ENCODE results near the gene LRG1. TPM values are rescaled to one million over a fixed set of nuclear protein-coding genes. Genes with fewer than 3 reads are reported as not detected.

Gene LRG1
- total and polyA plus RNA-seq, 9 of the 15 experiments (the other 6 are each of a cell fraction or from before 2014, with no cell fraction given): 1.5 to 11.9 (median 8.7) TPM

DNA sequence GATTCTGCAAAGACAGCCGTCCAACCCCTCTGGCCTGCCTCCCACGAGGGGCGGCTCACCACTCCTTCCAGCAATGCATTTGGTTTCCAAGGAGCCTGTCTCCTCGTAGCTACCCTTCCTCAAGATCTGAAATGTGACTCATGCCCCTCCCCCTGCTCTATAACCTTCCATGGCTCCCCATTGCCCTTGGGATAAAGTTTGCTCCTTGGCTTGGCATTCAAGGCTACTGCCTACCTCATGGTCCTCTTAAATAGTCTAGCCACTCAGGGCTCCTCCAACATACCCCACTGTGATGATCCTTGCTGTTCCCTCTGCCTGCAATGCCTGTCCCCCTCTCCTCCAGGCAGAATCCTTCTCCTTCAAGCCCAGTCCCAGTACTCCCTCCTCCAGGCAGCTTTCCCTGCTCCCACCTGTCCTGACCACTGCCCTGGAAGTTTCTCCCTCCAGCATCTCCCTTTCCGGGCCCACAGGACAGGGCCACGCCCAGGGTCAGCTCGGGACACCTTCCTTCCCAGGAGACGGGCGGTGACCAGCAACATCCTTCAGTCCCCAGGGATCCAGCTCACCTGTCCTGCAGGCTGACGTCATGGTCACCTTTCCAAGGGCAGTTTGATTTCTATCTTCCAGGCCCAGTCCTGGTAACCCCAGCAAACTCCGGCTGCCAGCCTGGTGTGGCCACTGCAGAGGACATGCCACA lies 38.9 kb upstream of the LRG1 start (continued):
- TF ChIP-seq UBTF (IDR thresholded peaks at IDR 0.05; ENCODE audit: borderline replicate concordance in 1 of 2, low read depth in 2 of 2, low read length in 2 of 2) (no peak), PYGO2 (tag; IDR thresholded peaks at IDR 0.05) (no peak), ARID3B (CRISPR knock-in tag; IDR thresholded peaks at IDR 0.05; ENCODE audit: borderline replicate concordance) (no peak), IRF2 (CRISPR knock-in tag; IDR thresholded peaks at IDR 0.05) (no peak), NCOA6 (IDR thresholded peaks at IDR 0.05) (no peak), NELFE (IDR thresholded peaks at IDR 0.05; ENCODE audit: insufficient read depth, insufficient read length) (no peak), ADNP (tag; IDR thresholded peaks at IDR 0.05) (peak; percentile 52; the same call in 1 of the 2 replicates), ETV5 (CRISPR knock-in tag; IDR thresholded peaks at IDR 0.05; ENCODE audit: low read depth) (no peak), MYBL2 (IDR thresholded peaks at IDR 0.05; ENCODE audit: low read depth) (no peak), MYBL2 (CRISPR knock-in tag; IDR thresholded peaks at IDR 0.05; ENCODE audit: borderline replicate concordance) (no peak), PTBP1 (IDR thresholded peaks at IDR 0.05; ENCODE audit: low read depth, low read length) (peak; percentile 93), ZNF318 (IDR thresholded peaks at IDR 0.05; ENCODE audit: borderline replicate concordance in 1 of 2, low read depth in 1 of 2) (no peak), ZEB2 (IDR thresholded peaks at IDR 0.05) (peak; percentile 59; the same call in 1 of the 2 replicates)
